ENCODE data around the gene MAP2K3.

DNA sequence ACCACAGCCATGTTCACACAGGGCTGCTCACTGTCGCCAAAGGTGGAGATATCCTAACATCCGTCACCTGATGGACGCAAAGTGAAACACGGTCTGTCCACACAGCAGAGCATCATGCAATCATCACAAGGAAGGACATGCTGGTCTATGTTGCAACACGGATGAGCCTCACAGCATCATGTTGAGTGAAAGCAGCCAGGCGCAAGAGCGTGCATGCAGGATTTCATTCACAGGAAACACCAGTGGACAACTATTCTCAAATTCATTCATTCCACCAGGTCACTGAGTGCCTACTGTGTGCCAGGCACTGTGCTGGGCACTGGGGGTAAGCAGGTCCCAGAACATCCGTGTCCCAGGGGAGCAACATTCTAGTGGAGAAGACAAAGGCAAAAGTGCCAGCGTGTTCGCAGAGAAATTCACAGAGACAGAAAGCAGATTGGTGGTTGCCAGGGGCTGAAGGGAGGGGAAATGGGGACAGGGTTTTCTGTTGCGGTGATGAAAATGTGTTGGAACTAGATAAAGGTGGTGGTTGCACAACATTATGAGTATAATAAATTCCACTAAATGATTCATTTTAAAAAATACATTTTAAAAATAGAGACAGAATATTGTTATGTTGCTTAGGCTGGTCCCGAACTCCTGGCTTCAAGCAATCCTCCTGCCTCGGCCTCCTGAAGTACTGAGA is 69.0 kb downstream of the MAP2K3 start:
- TF ChIP-seq EZH2 (IDR thresholded peaks at IDR 0.05) = no peak
- TF ChIP-seq POLR2AphosphoS5 (IDR thresholded peaks at IDR 0.05; ENCODE audit: borderline replicate concordance, low read depth, low read length) = no peak
